Measurements from ENCODE around the gene CTSW.

DNA sequence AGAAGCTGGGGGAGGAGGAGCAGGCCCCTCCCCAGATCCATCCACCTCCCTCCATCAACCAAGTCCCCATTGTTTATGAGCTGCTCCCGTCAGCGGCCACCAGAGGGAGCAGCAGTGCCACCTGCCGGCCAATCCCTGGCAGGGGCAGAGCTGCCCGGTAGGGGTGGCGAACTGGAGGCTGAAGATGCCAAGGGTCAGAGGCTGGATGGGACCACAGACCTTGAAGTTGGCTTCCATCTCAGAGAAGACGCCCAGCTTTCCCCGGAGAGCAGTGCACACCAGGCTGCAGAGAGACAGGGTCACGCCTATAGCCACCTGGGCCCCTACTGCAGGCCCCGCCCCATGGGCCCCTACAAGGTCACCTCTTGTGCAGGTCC, 5.1 kb downstream of the CTSW start:
- TF ChIP-seq, protein P1, sequence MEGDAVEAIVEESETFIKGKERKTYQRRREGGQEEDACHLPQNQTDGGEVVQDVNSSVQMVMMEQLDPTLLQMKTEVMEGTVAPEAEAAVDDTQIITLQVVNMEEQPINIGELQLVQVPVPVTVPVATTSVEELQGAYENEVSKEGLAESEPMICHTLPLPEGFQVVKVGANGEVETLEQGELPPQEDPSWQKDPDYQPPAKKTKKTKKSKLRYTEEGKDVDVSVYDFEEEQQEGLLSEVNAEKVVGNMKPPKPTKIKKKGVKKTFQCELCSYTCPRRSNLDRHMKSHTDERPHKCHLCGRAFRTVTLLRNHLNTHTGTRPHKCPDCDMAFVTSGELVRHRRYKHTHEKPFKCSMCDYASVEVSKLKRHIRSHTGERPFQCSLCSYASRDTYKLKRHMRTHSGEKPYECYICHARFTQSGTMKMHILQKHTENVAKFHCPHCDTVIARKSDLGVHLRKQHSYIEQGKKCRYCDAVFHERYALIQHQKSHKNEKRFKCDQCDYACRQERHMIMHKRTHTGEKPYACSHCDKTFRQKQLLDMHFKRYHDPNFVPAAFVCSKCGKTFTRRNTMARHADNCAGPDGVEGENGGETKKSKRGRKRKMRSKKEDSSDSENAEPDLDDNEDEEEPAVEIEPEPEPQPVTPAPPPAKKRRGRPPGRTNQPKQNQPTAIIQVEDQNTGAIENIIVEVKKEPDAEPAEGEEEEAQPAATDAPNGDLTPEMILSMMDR (conservative IDR thresholded peaks at IDR 0.05; ENCODE audit: low read depth, low read length) = peak; percentile 100
- TF ChIP-seq POLR2A (IDR thresholded peaks at IDR 0.05; ENCODE audit: low read depth, low read length) (no peak; the same call in 1 of the 2 replicates), MAFK (IDR thresholded peaks at IDR 0.05; ENCODE audit: low read depth, low read length) (no peak), MXI1 (IDR thresholded peaks at IDR 0.05; ENCODE audit: borderline replicate concordance, low read depth, low read length) (no peak), SMC3 (IDR thresholded peaks at IDR 0.05; ENCODE audit: low read depth, low read length) (peak; percentile 95)

Measured in IMR-90 (cell line).